MM.1S (cell line): ENCODE data around the gene TNFRSF14.

Experiments
- DNase-seq: peaks from one replicate; pipeline ENCODE4 v3.0.0-alpha.2; 2015
- H2AFZ ChIP-seq: fragments of 300-600 bp; sonication (generic); 2 replicates; pipeline ENCODE4 v1.6.0; 2016; ENCODE audit warnings: antibody characterized with exemption, low read length
- H3F3A ChIP-seq: fragments of 300-600 bp; sonication (generic); 2 replicates; pipeline ENCODE4 v1.6.1; 2016; ENCODE audit warnings: mild to moderate bottlenecking, antibody characterized with exemption, low read length, moderate library complexity, mixed read lengths; ENCODE audit not compliant: insufficient read depth
- H3K27ac ChIP-seq: fragments of 300-600 bp; sonication (generic); 2 replicates; pipeline ENCODE4 v1.5.1; 2016; ENCODE audit warnings: mild to moderate bottlenecking, low read length
- H3K27me3 ChIP-seq: fragments of 300-600 bp; sonication (generic); replicated peaks from 2 replicates; pipeline ENCODE4 v1.6.0; 2016; ENCODE audit warnings: low read length; ENCODE audit not compliant: insufficient read depth
- H3K36me3 ChIP-seq: fragments of 300-600 bp; sonication (generic); replicated peaks from 2 replicates; pipeline ENCODE4 v1.6.1; 2016; ENCODE audit warnings: mild to moderate bottlenecking, low read length, mixed read lengths; ENCODE audit not compliant: insufficient read depth
- H3K4me1 ChIP-seq: fragments of 300-600 bp; sonication (generic); 2 replicates; pipeline ENCODE4 v1.6.1; 2016; ENCODE audit warnings: low read length, mixed read lengths
- H3K4me2 ChIP-seq: fragments of 300-600 bp; sonication (generic); 2 replicates; pipeline ENCODE4 v1.6.0; 2016; ENCODE audit warnings: low read depth, low read length
- H3K4me3 ChIP-seq: fragments of 300-600 bp; sonication (generic); 2 replicates; pipeline ENCODE4 v1.5.1; 2016; ENCODE audit warnings: low read length, mixed read lengths
- H3K79me2 ChIP-seq: fragments of 300-600 bp; sonication (generic); 2 replicates; pipeline ENCODE4 v1.6.1; 2016; ENCODE audit warnings: mixed run types, low read length, mixed read lengths
- H3K9ac ChIP-seq: fragments of 300-600 bp; sonication (generic); 2 replicates; pipeline ENCODE4 v1.6.1; 2016; ENCODE audit warnings: low read length, mixed read lengths
- H3K9me2 ChIP-seq: fragments of 300-600 bp; sonication (generic); replicated peaks from 2 replicates; pipeline ENCODE4 v1.6.1; 2016; ENCODE audit warnings: mild to moderate bottlenecking, low read length, mixed read lengths; ENCODE audit not compliant: insufficient read depth
- H3K9me3 ChIP-seq: fragments of 300-600 bp; sonication (generic); replicated peaks from 2 replicates; pipeline ENCODE4 v1.6.1; 2016; ENCODE audit warnings: mild to moderate bottlenecking, low read length, mixed read lengths; ENCODE audit not compliant: insufficient read depth
- H4K20me1 ChIP-seq: fragments of 300-600 bp; sonication (generic); 2 replicates; pipeline ENCODE4 v1.6.1; 2016; ENCODE audit warnings: mild to moderate bottlenecking, low read length, moderate library complexity, mixed read lengths; ENCODE audit not compliant: insufficient read depth
- CTCF ChIP-seq: fragments of 300-600 bp; sonication (generic); IDR thresholded peaks from 2 replicates; pipeline ENCODE4 v1.5.1; 2016; ENCODE audit warnings: antibody characterized with exemption, low read length, mixed read lengths
- EZH2 ChIP-seq: fragments of 300-600 bp; sonication (generic); optimal IDR thresholded peaks from 2 replicates; pipeline ENCODE3; 2017; ENCODE audit warnings: low read depth, mild to moderate bottlenecking, antibody characterized with exemption, low read length, mixed read lengths
- EZH2phosphoT487 ChIP-seq: fragments of 300-600 bp; sonication (generic); IDR thresholded peaks from 2 replicates; pipeline ENCODE4 v1.6.1; 2018; ENCODE audit warnings: antibody characterized with exemption, low read length

The TNFRSF14 gene

GRCh38 chr1:2519029-2519685, 37.0 kb upstream of the TNFRSF14 start:
- peaks cover 35% of the 10 kb centered on the region for H3K79me2 ChIP-seq
- no peak for DNase-seq
- no peak for TF ChIP-seq EZH2
- TF ChIP-seq EZH2phosphoT487: no peak
- TF ChIP-seq CTCF: no peak
- no peaks in the 10 kb centered on the region; the same call in 1 of the 2 replicates for H3K36me3 ChIP-seq
- no peaks in the 10 kb centered on the region for H3K9me3 ChIP-seq
- no peak overlapping the region for H3K27ac ChIP-seq
- no peaks in the 10 kb centered on the region for H3F3A ChIP-seq
- no peaks in the 10 kb centered on the region for H3K27me3 ChIP-seq
- no peak overlapping the region for H3K9ac ChIP-seq
- no peaks in the 10 kb centered on the region for H3K9me2 ChIP-seq
- no peak overlapping the region for H3K4me2 ChIP-seq
- no peak overlapping the region for H3K4me3 ChIP-seq
- no peaks in the 10 kb centered on the region for H3K4me1 ChIP-seq
- peaks cover 20% of the 10 kb centered on the region; the same call in 1 of the 2 replicates for H4K20me1 ChIP-seq
- H2AFZ ChIP-seq: no peak overlapping the region

- Histone ChIP-seq H3K4me3 (no peak overlapping the region), H3K4me2 (no peak overlapping the region), H3K27ac (no peak overlapping the region), H4K20me1 (peaks cover 23% of the 10 kb centered on the region; the same call in 1 of the 2 replicates), H3F3A (no peaks in the 10 kb centered on the region), H3K4me1 (peaks cover 1% of the 10 kb centered on the region; the same call in 1 of the 2 replicates), H3K36me3 (no peaks in the 10 kb centered on the region; the same call in 1 of the 2 replicates), H2AFZ (no peak overlapping the region), H3K79me2 (peaks cover 41% of the 10 kb centered on the region), H3K27me3 (no peaks in the 10 kb centered on the region), H3K9ac (no peak overlapping the region), H3K9me2 (no peaks in the 10 kb centered on the region), H3K9me3 (no peaks in the 10 kb centered on the region)
- no peak for TF ChIP-seq CTCF
- no peak for TF ChIP-seq EZH2phosphoT487
- no peak for TF ChIP-seq EZH2
- DNase-seq: no peak
Measured at GRCh38 chr1:2519729-2520128, 36.4 kb upstream of the TNFRSF14 start.

GRCh38 chr1:2520206-2520605, 36.0 kb upstream of the TNFRSF14 start:
- Histone ChIP-seq H2AFZ (no peak overlapping the region), H3K27me3 (no peaks in the 10 kb centered on the region), H3K79me2 (peaks cover 45% of the 10 kb centered on the region), H3K4me2 (no peak overlapping the region), H3K4me3 (no peak overlapping the region), H3K4me1 (peaks cover 6% of the 10 kb centered on the region; the same call in 1 of the 2 replicates), H3K9me2 (no peaks in the 10 kb centered on the region), H3K27ac (no peak overlapping the region), H4K20me1 (peaks cover 24% of the 10 kb centered on the region; the same call in 1 of the 2 replicates), H3K36me3 (no peaks in the 10 kb centered on the region; the same call in 1 of the 2 replicates), H3K9ac (no peak overlapping the region), H3K9me3 (no peaks in the 10 kb centered on the region), H3F3A (no peaks in the 10 kb centered on the region)
- TF ChIP-seq CTCF (no peak), EZH2phosphoT487 (no peak), EZH2 (no peak)
- DNase-seq: no peak
